Heart left ventricle (tissue), 13 donors: Measurements from ENCODE around the gene MED8.

Experiments
- CTCF ChIP-seq, 12 donors: fragments of 200-600 bp; sonication (generic) in 4 of 12; IDR thresholded peaks; one replicate each; pipeline versions ENCODE4 v1.5.0 to v1.8.0; 2018 to 2022; ENCODE audit warnings: antibody characterized with exemption in 12 of 12, mild to moderate bottlenecking in 5 of 12
- POLR2A ChIP-seq, 2 donors: fragments of 450-650 bp; IDR thresholded peaks; one replicate each; pipeline ENCODE4 v1.6.1; 2017; ENCODE audit warnings: antibody characterized with exemption in 2 of 2, mild to moderate bottlenecking in 2 of 2, moderate library complexity in 2 of 2
- donor health status: ischemic (EF 13 %, LVEDD 7.1; RV severe dilation, severe dysfunction).
- donor health status: DM: no; HTN: yes; CAD: no.
- donor health status: DM: no; HTN: no; CAD: no.
- donor health status: ischemic (EF 25% LVEDD 6.9; RV normal size, moderate dysfunction).
- donor health status: ischemic (EF 25% LVEDD 5.7; RV mildly dilated, moderate dysfunction).
- donor health status: ischemic (EF 35%, LVEDD 5.7; RV mildly dilated, moderate dysfunction).
- donor health status: nonischemic (EF 11% LVEDD 7.7; RV severe dilation, severe dysfunction).
- donor health status: DM: yes; HTN: yes; CAD: no.
- donor health status: PGD.
- donor health status: ischemic (EF 29% LVEDD 5.4; RV normal size, mild dysfunction).
- donor health status: nonischemic (EF 23%, LVEDD 6.1; RV moderate dilation, normal function).

DNA sequence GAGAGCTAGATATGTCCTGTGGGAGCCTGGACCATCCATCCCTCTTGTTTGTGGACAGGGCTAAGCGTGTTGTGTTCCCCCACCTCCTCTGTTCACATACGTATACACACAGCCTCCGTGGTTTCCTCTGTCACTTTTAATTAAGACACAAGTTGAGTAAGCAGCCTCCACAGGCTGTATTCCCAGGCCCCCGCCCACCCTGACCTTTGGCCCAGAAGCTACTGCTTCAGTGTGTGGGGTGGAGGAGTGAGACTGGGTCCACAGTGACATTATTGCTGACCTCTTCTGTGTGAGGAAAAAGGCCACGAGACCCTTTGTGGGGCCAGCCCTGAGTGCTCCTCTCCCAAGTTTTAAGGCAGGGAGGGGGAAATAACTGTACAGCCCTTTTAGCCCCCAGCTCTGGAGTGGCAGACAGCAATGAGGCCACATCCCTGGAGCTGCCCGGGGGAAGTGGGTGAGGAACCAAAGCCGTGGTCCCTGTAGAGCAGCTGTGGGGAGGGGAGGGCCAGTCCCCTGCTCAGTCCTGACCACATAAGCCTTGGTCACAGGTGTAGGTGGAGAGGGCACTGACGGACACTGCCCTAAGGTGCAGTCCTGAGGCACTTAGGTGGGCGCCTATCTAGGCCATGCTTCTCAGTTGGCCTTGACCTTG is 26.2 kb downstream of the MED8 start:
- TF ChIP-seq CTCF (IDR thresholded peaks at IDR 0.05) (no peak), POLR2A (IDR thresholded peaks at IDR 0.05) (no peak)
